GM23338 (cell line): ENCODE data around the gene RYR1.

Experiments used
- EZH2 ChIP-seq: fragments of 200-600 bp; sonication (generic); IDR thresholded peaks from one replicate; pipeline ENCODE4 v1.8.0; 2017; ENCODE audit warnings: antibody characterized with exemption, mild to moderate bottlenecking, low read depth; ENCODE audit not compliant: unreplicated experiment
- EZH2phosphoT487 ChIP-seq: fragments of 200-600 bp; sonication (generic); IDR thresholded peaks from one replicate; pipeline ENCODE4 v1.8.1; 2018; ENCODE audit warnings: antibody characterized with exemption; ENCODE audit not compliant: unreplicated experiment
- JUNB ChIP-seq: IDR thresholded peaks from one replicate; pipeline ENCODE4 v1.6.1; 2016; ENCODE audit warnings: antibody characterized with exemption; ENCODE audit not compliant: unreplicated experiment
- TF ChIP-seq, protein P1 (sequence below), 2 experiments: fragments of 200-600 bp in 1 of 2; sonication (generic) in 1 of 2; conservative IDR thresholded peaks; 2 replicates each; pipeline versions ENCODE4 v1.5.1 to v1.6.1; 2016 to 2017; ENCODE audit warnings: antibody characterized with exemption in 2 of 2, low read depth in 2 of 2, mild to moderate bottlenecking in 2 of 2, moderate library complexity in 1 of 2

DNA sequence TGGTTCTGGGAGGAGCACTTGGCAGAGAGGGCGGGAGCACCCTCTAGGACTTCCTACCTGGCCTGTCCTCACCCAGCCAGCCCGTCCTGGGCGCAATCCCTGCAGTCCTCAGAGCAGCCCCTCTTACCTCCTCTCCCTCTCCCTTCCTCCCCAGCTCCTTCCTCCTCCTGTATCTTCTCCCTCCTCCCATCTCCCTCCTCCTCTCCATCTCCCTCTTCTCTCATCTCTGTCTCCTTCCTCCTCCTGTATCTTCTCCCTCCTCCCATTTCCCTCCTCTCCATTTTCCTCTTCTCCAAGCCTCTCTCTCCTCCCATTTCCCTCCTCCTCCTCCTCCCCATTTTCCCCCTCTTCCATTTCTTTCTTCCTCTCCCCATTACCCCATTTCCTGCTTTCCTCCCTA lies 89.8 kb downstream of the RYR1 start:
- TF ChIP-seq EZH2phosphoT487: no peak
- TF ChIP-seq EZH2: no peak
- TF ChIP-seq, protein P1, sequence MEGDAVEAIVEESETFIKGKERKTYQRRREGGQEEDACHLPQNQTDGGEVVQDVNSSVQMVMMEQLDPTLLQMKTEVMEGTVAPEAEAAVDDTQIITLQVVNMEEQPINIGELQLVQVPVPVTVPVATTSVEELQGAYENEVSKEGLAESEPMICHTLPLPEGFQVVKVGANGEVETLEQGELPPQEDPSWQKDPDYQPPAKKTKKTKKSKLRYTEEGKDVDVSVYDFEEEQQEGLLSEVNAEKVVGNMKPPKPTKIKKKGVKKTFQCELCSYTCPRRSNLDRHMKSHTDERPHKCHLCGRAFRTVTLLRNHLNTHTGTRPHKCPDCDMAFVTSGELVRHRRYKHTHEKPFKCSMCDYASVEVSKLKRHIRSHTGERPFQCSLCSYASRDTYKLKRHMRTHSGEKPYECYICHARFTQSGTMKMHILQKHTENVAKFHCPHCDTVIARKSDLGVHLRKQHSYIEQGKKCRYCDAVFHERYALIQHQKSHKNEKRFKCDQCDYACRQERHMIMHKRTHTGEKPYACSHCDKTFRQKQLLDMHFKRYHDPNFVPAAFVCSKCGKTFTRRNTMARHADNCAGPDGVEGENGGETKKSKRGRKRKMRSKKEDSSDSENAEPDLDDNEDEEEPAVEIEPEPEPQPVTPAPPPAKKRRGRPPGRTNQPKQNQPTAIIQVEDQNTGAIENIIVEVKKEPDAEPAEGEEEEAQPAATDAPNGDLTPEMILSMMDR (conservative IDR thresholded peaks at IDR 0.05; ENCODE audit: low read depth in 2 of 2): no peak
- no peak for TF ChIP-seq JUNB
